B cell (primary cell): Measurements from ENCODE around the gene FAM229A. TPM values are rescaled to one million over a fixed set of nuclear protein-coding genes. Genes with fewer than 3 reads are reported as not detected.
A peak's percentile ranks its signal among the peaks of the same experiment; 100 is the strongest.

Experiments used
- ATAC-seq: fragments of 200-7000 bp; cut with Tn5 transposase; one replicate; pipeline ENCODE4 v1.10.0; 2021; ENCODE audit warnings: low read depth, mild to moderate bottlenecking, moderate number of reproducible peaks, moderate library complexity
- CTCF ChIA-PET: fragments of 350-600 bp; sonication (Branson Sonifier 250); formaldehyde crosslinking; loops from one replicate; lab custom pipeline; 2021; ENCODE audit warnings: antibody characterized with exemption, inconsistent platforms; lab: Charles Lee
- POLR2A ChIA-PET: fragments of 350-600 bp; sonication (Branson Sonifier 250); formaldehyde crosslinking; loops from one replicate; lab custom pipeline; 2021; ENCODE audit warnings: antibody characterized with exemption; lab: Charles Lee
- DNase-seq: peaks from one replicate; pipeline ENCODE4 v3.0.0; 2013
- H2AFZ ChIP-seq: 2 replicates; pipeline ENCODE4 v1.6.1; 2012; ENCODE audit warnings: mild to moderate bottlenecking, low read depth, low read length; ENCODE audit not compliant: insufficient read depth, poor library complexity, severe bottlenecking
- H3K27ac ChIP-seq, 2 donors: 1 replicate in 1 of 2; 2 replicates in 1 of 2; pipeline ENCODE4 v1.5.1; 2012 to 2013; ENCODE audit warnings: low read length in 2 of 2, mild to moderate bottlenecking in 2 of 2, moderate library complexity in 1 of 2
- H3K27me3 ChIP-seq, 4 experiments: fragments of 200-600 bp in 1 of 4; sonication (generic) in 1 of 4; replicated peaks in 1 of 4; 1 replicate in 2 of 4; 2 replicates in 2 of 4; pipeline versions ENCODE4 v1.6.1 to v1.7.0; 2013 to 2016; ENCODE audit warnings: low read length in 3 of 4, mild to moderate bottlenecking in 2 of 4, mixed read lengths in 1 of 4, moderate library complexity in 1 of 4; ENCODE audit not compliant: insufficient read depth in 4 of 4, control insufficient read depth in 3 of 4; ENCODE audit errors: control extremely low read depth in 1 of 4
- H3K36me3 ChIP-seq, 2 experiments: replicated peaks in 1 of 2; 1 replicate in 1 of 2; 2 replicates in 1 of 2; pipeline versions ENCODE4 v1.6.1 to v1.7.1; 2013; ENCODE audit warnings: low read length in 1 of 2; ENCODE audit not compliant: insufficient read depth in 2 of 2, control insufficient read depth in 1 of 2; ENCODE audit errors: control extremely low read depth in 1 of 2, extremely low read depth in 1 of 2
- H3K4me1 ChIP-seq, 2 donors: fragments of 200-600 bp in 1 of 2; sonication (generic) in 1 of 2; 1 replicate in 1 of 2; 2 replicates in 1 of 2; pipeline versions ENCODE4 v1.5.1 to v1.6.1; 2013 to 2017; ENCODE audit warnings: low read length in 2 of 2; ENCODE audit not compliant: control insufficient read depth in 2 of 2, insufficient read depth in 2 of 2
- H3K4me2 ChIP-seq: replicated peaks from 2 replicates; pipeline ENCODE3; 2012; ENCODE audit warnings: mild to moderate bottlenecking, low read depth, low read length; ENCODE audit not compliant: poor library complexity, severe bottlenecking
- H3K4me3 ChIP-seq, 5 experiments: fragments of 200-600 bp in 1 of 5; sonication (generic) in 1 of 5; 1 replicate in 3 of 5; 2 replicates in 2 of 5; pipeline versions ENCODE4 v1.5.1 to v1.7.0; 2011 to 2016; ENCODE audit warnings: low read length in 4 of 5, mild to moderate bottlenecking in 4 of 5, low read depth in 2 of 5, control low read depth in 1 of 5, moderate library complexity in 1 of 5; ENCODE audit not compliant: insufficient read depth in 1 of 5; ENCODE audit errors: control extremely low read depth in 1 of 5, extremely low read depth in 1 of 5
- H3K79me2 ChIP-seq: fragments of 200-600 bp; sonication (generic); one replicate; pipeline ENCODE4 v1.6.0; 2016; ENCODE audit warnings: low read length; ENCODE audit not compliant: control insufficient read depth, insufficient read depth
- H3K9ac ChIP-seq: fragments of 200-600 bp; sonication (generic); 2 replicates; pipeline ENCODE4 v1.6.1; 2017; ENCODE audit warnings: mild to moderate bottlenecking, low read length, moderate library complexity
- H3K9me3 ChIP-seq, 3 donors: one replicate each; pipeline versions ENCODE4 v1.6.1 to v1.7.1; 2013; ENCODE audit warnings: low read length in 2 of 3; ENCODE audit not compliant: control insufficient read depth in 2 of 3, insufficient read depth in 1 of 3; ENCODE audit errors: control extremely low read depth in 1 of 3
- H4K20me1 ChIP-seq: 2 replicates; pipeline ENCODE4 v1.6.0; 2012; ENCODE audit warnings: mild to moderate bottlenecking, low read length; ENCODE audit not compliant: insufficient read depth, control insufficient read depth, poor library complexity, severe bottlenecking
- H3K27ac Mint-ChIP-seq: one replicate; pipeline ENCODE4 v1.8.0; 2021; ENCODE audit warnings: mixed read lengths
- H3K27me3 Mint-ChIP-seq: one replicate; pipeline ENCODE4 v1.8.0; 2021; ENCODE audit warnings: mixed read lengths
- H3K4me1 Mint-ChIP-seq: one replicate; pipeline ENCODE4 v1.8.0; 2021; ENCODE audit warnings: mixed read lengths
- H3K4me3 Mint-ChIP-seq: one replicate; pipeline ENCODE4 v1.8.0; 2021; ENCODE audit warnings: mixed read lengths
- H3K9me3 Mint-ChIP-seq: one replicate; pipeline ENCODE4 v1.8.0; 2022; ENCODE audit warnings: mixed read lengths; ENCODE audit not compliant: insufficient read depth
- CTCF ChIP-seq: fragments of 200-600 bp; IDR thresholded peaks from one replicate; pipeline ENCODE4 v1.8.0; 2022; ENCODE audit warnings: antibody characterized with exemption, mild to moderate bottlenecking
- EZH2 ChIP-seq: IDR thresholded peaks from 2 replicates; pipeline ENCODE4 v1.6.1; 2012; ENCODE audit warnings: borderline replicate concordance, low read depth, mild to moderate bottlenecking, moderate library complexity, low read length; ENCODE audit not compliant: insufficient read depth, poor library complexity, severe bottlenecking
- WGBS: methylation state at CpG from one replicate; pipeline ENCODE4 v1.1.5; 2013; ENCODE audit warnings: missing lambda C conversion rate; ENCODE audit not compliant: insufficient coverage; 5-methylcytosine and 5-hydroxymethylcytosine counted together
- intact Hi-C: fragments of 100-400 bp; cut with micrococcal nuclease; formaldehyde crosslinking; loops from one replicate; pipeline ENCODE4 v1.10.0; 2022
- polyA plus RNA-seq: library from polyadenylated mRNA; depleted of rRNA; stranded (reverse); fragments of >200 nt; gene quantifications from 2 replicates; pipeline ENCODE4 v1.2.3, GENCODE V29; 2012
- total RNA-seq, 2 donors: library from RNA; stranded (reverse); fragments of 120-200 nt in 1 of 2; gene quantifications; 1 replicate in 1 of 2; 2 replicates in 1 of 2; pipeline versions ENCODE4 v1.2.3 to v1.2.4, GENCODE V29; 2013 to 2022

The FAM229A gene
- total and polyA plus RNA-seq, 2 donors (not counting 1 experiment from before 2014, with no cell fraction given): 33.3 to 33.8 TPM

GRCh38 chr1:32334274-32334861, 27.9 kb downstream of the FAM229A start:
- Mint-ChIP-seq H3K27ac (peak overlapping the region; percentile 91), H3K4me3 (peak overlapping the region; percentile 93), H3K27me3 (no peaks in the 10 kb centered on the region), H3K4me1 (peaks cover 55% of the 10 kb centered on the region), H3K9me3 (no peaks in the 10 kb centered on the region)
- peaks cover 45% of the 10 kb centered on the region for H4K20me1 ChIP-seq
- POLR2A ChIA-PET: interaction anchor here (1.5 kb wide), 1 partner anchor 134 kb away, joined by 3 read pairs; no protein-coding TSS in a partner anchor
- no peak for DNase-seq
- peak overlapping the region; percentile 34 to 61 for H3K27ac ChIP-seq
- peak overlapping the region; percentile 89 for H3K4me2 ChIP-seq
- WGBS: 82% methylated on average over 3 of the region's 9 CpGs
- no peak for ATAC-seq
- intact Hi-C loops: loop anchor here (2.0 kb wide), 3 partner anchors 18 to 120 kb away; no protein-coding TSS in a partner anchor
- H3K79me2 ChIP-seq: peaks cover 15% of the 10 kb centered on the region
- CTCF ChIA-PET: interaction anchor here (0.5 to 6.2 kb wide), 9 partner anchors 10 to 435 kb away, joined by 3 to 71 read pairs (median 6); no protein-coding TSS in a partner anchor
- H3K9ac ChIP-seq: peak overlapping the region; percentile 75
- H2AFZ ChIP-seq: no peak overlapping the region
- peaks cover 1 to 45% of the 10 kb centered on the region in 2 experiments for H3K36me3 ChIP-seq
- no peak for TF ChIP-seq CTCF
- no peak for TF ChIP-seq EZH2
- no peaks in the 10 kb centered on the region for H3K9me3 ChIP-seq
- no peaks in the 10 kb centered on the region for H3K27me3 ChIP-seq
- peak overlapping the region in 4 of 5 experiments; percentile 48 to 78 (median 72) for H3K4me3 ChIP-seq
- H3K4me1 ChIP-seq: peaks cover 49 to 51% of the 10 kb centered on the region in 2 donors
